G401 (cell line): ENCODE results near the gene GAL3ST1. TPM values are rescaled to one million over a fixed set of nuclear protein-coding genes. Genes with fewer than 3 reads are reported as not detected.
"Not testable (repeated sequence)": the region's sequence is repeated elsewhere in the genome, so short reads cannot be mapped to it uniquely, and the experiment has no call there.

Experiments used
- DNase-seq: peaks from one replicate; pipeline ENCODE4 v3.0.0-alpha.2; 2015; ENCODE audit warnings: low spot score
- in situ Hi-C: cut with HindIII; loops from 2 replicates; pipeline ENCODE4 v1.10.0; 2016; ENCODE audit warnings: low sequenced_read_pairs, mixed read lengths
- total RNA-seq: library from RNA; depleted of rRNA; stranded (reverse); fragments of >200 nt; shearing (Covaris generic); gene quantifications from 2 replicates; pipeline ENCODE4 v1.2.3, GENCODE V29; 2014

The GAL3ST1 gene
- total RNA-seq, 1 experiment from 2014 or later, result not detected

GRCh38 chr22:30601464-30601863 is 27.0 kb upstream of the GAL3ST1 start:
- DNase-seq, result no peak
- in situ Hi-C loops, result no loop called here

GRCh38 chr22:30600921-30601320 is 26.5 kb upstream of the GAL3ST1 start:
- in situ Hi-C loops, result no loop called here

GRCh38 chr22:30598986-30599385 is 24.5 kb upstream of the GAL3ST1 start:
- DNase-seq, result no peak
- in situ Hi-C loops, result no loop called here

More at GRCh38 chr22:30600921-30601320, 26.5 kb upstream of the GAL3ST1 start:
- DNase-seq, result no peak

GRCh38 chr22:30596886-30597285 is 22.4 kb upstream of the GAL3ST1 start:
- DNase-seq, result no peak
- in situ Hi-C loops, result no loop called here

- DNase-seq, result no peak
- in situ Hi-C loops, result no loop called here
Observed at GRCh38 chr22:30596199-30596598, 21.7 kb upstream of the GAL3ST1 start.

- DNase-seq, in situ Hi-C loops: not testable (repeated sequence)
Observed at GRCh38 chr22:30592360-30592713, 17.9 kb upstream of the GAL3ST1 start.

GRCh38 chr22:30591588-30592359 is 17.3 kb upstream of the GAL3ST1 start, which contains the start of gene PES1:
TSS of gene PES1 (minus strand) at chr22:30591910. CDS start at chr22:30591833, 77 bp downstream.
- in situ Hi-C loops, result no loop called here
- DNase-seq, result peak; percentile 98

- in situ Hi-C loops, result no loop called here
- DNase-seq, result no peak
Observed at GRCh38 chr22:30591191-30591587, 16.7 kb upstream of the GAL3ST1 start.

GRCh38 chr22:30586414-30586813 is 11.9 kb upstream of the GAL3ST1 start:
- DNase-seq, result no peak
- in situ Hi-C loops, result no loop called here

- in situ Hi-C loops, result no loop called here
- DNase-seq, result no peak
Observed at GRCh38 chr22:30584441-30584840, 10.0 kb upstream of the GAL3ST1 start.

- in situ Hi-C loops, result no loop called here
- no peak for DNase-seq
Observed at GRCh38 chr22:30582788-30583545, 8.5 kb upstream of the GAL3ST1 start.

- in situ Hi-C loops, result no loop called here
- DNase-seq, result no peak
Observed at GRCh38 chr22:30582051-30582450, 7.6 kb upstream of the GAL3ST1 start.

GRCh38 chr22:30580896-30581295 is 6.4 kb upstream of the GAL3ST1 start:
- in situ Hi-C loops, result no loop called here
- DNase-seq, result no peak

GRCh38 chr22:30578481-30578880 is 4.0 kb upstream of the GAL3ST1 start:
- in situ Hi-C loops, result no loop called here
- DNase-seq, result no peak

- in situ Hi-C loops, result no loop called here
- DNase-seq, result no peak
Observed at GRCh38 chr22:30575859-30576258, 1.4 kb upstream of the GAL3ST1 start.

GRCh38 chr22:30574997-30575671 is 669 bp upstream of the GAL3ST1 start:
- in situ Hi-C loops, result no loop called here
- no peak for DNase-seq

- in situ Hi-C loops, result no loop called here
- DNase-seq, result no peak
Observed at GRCh38 chr22:30573594-30574094, 821 bp downstream of the GAL3ST1 start.

GRCh38 chr22:30572840-30573593 is 1.4 kb downstream of the GAL3ST1 start:
- in situ Hi-C loops, result no loop called here
- DNase-seq, result no peak

GRCh38 chr22:30572210-30572609 is 2.3 kb downstream of the GAL3ST1 start:
- DNase-seq, result no peak

More at GRCh38 chr22:30572210-30572609, 2.3 kb downstream of the GAL3ST1 start:
- in situ Hi-C loops, result no loop called here
